Adrenal gland (tissue), 5 donors: ENCODE results near the gene TAS2R16.

ENCODE experiments used
- POLR2A ChIP-seq, 2 donors: fragments of 450-650 bp; IDR thresholded peaks; one replicate each; pipeline ENCODE4 v1.6.1; 2017; ENCODE audit warnings: antibody characterized with exemption in 2 of 2, mild to moderate bottlenecking in 2 of 2, moderate library complexity in 1 of 2
- TF ChIP-seq, protein P1 (sequence below), 6 experiments: fragments of 450-650 bp in 4 of 6; fragments of 200-600 bp in 2 of 6; sonication (generic) in 1 of 6; IDR thresholded peaks; 1 replicate in 5 of 6; 2 replicates in 1 of 6; pipeline versions ENCODE4 v1.5.1 to v1.8.0; 2016 to 2021; ENCODE audit warnings: antibody characterized with exemption in 6 of 6, mild to moderate bottlenecking in 2 of 6, moderate library complexity in 1 of 6
- donor health status: DM: no; HTN: no; CAD: no.

GRCh38 chr7:123041101-123041500 is 45.6 kb upstream of the TAS2R16 start:
- no peak for TF ChIP-seq POLR2A (IDR thresholded peaks at IDR 0.05)
- TF ChIP-seq, protein P1, sequence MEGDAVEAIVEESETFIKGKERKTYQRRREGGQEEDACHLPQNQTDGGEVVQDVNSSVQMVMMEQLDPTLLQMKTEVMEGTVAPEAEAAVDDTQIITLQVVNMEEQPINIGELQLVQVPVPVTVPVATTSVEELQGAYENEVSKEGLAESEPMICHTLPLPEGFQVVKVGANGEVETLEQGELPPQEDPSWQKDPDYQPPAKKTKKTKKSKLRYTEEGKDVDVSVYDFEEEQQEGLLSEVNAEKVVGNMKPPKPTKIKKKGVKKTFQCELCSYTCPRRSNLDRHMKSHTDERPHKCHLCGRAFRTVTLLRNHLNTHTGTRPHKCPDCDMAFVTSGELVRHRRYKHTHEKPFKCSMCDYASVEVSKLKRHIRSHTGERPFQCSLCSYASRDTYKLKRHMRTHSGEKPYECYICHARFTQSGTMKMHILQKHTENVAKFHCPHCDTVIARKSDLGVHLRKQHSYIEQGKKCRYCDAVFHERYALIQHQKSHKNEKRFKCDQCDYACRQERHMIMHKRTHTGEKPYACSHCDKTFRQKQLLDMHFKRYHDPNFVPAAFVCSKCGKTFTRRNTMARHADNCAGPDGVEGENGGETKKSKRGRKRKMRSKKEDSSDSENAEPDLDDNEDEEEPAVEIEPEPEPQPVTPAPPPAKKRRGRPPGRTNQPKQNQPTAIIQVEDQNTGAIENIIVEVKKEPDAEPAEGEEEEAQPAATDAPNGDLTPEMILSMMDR (IDR thresholded peaks at IDR 0.05) = no peak
